Ovary (tissue), 3 donors: ENCODE results near the gene RANBP1.

Source experiments
- POLR2A ChIP-seq: fragments of 450-650 bp; IDR thresholded peaks from one replicate; pipeline ENCODE4 v1.6.1; 2017; ENCODE audit warnings: antibody characterized with exemption, mild to moderate bottlenecking, moderate library complexity
- TF ChIP-seq, protein P1 (sequence below), 3 donors: fragments of 450-650 bp in 2 of 3; fragments of 200-600 bp in 1 of 3; IDR thresholded peaks; one replicate each; pipeline versions ENCODE4 v1.5.1 to v1.8.0; 2016 to 2022; ENCODE audit warnings: antibody characterized with exemption in 3 of 3, mild to moderate bottlenecking in 1 of 3
- donor health status: DM: no; HTN: no; CAD: no.

DNA sequence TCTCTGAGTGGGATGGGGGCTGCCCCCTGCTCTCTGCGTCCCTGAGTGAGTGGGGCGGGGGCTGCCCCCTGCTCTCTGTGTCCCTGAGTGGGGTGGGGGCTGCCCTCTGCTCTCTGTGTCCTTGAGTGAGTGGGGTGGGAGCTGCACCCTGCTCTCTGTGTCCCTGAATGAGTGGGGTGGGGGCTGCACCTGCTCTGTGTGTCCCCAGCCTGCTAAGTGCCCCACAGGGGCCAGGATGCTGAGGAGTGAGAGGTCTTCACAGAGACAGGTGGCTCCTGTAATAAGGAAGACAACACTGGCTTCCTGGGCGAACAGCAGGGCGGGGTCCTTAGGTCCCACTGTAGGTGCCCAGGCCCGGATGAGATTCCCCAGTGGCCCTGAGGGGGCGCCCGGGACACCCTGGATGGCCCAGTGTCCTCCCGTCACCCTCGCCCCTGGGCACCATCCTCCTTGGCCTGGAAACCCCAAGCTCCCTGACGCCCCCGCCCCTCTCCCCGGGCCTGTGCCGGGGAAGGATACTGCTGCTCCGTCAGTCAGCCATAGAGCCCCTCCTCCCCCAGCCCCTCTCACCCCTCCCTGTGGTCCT, 38.8 kb downstream of the RANBP1 start:
- TF ChIP-seq, protein P1, sequence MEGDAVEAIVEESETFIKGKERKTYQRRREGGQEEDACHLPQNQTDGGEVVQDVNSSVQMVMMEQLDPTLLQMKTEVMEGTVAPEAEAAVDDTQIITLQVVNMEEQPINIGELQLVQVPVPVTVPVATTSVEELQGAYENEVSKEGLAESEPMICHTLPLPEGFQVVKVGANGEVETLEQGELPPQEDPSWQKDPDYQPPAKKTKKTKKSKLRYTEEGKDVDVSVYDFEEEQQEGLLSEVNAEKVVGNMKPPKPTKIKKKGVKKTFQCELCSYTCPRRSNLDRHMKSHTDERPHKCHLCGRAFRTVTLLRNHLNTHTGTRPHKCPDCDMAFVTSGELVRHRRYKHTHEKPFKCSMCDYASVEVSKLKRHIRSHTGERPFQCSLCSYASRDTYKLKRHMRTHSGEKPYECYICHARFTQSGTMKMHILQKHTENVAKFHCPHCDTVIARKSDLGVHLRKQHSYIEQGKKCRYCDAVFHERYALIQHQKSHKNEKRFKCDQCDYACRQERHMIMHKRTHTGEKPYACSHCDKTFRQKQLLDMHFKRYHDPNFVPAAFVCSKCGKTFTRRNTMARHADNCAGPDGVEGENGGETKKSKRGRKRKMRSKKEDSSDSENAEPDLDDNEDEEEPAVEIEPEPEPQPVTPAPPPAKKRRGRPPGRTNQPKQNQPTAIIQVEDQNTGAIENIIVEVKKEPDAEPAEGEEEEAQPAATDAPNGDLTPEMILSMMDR (IDR thresholded peaks at IDR 0.05) = no peak
- no peak for TF ChIP-seq POLR2A
